ENCODE data around the gene APBA2.

DNA sequence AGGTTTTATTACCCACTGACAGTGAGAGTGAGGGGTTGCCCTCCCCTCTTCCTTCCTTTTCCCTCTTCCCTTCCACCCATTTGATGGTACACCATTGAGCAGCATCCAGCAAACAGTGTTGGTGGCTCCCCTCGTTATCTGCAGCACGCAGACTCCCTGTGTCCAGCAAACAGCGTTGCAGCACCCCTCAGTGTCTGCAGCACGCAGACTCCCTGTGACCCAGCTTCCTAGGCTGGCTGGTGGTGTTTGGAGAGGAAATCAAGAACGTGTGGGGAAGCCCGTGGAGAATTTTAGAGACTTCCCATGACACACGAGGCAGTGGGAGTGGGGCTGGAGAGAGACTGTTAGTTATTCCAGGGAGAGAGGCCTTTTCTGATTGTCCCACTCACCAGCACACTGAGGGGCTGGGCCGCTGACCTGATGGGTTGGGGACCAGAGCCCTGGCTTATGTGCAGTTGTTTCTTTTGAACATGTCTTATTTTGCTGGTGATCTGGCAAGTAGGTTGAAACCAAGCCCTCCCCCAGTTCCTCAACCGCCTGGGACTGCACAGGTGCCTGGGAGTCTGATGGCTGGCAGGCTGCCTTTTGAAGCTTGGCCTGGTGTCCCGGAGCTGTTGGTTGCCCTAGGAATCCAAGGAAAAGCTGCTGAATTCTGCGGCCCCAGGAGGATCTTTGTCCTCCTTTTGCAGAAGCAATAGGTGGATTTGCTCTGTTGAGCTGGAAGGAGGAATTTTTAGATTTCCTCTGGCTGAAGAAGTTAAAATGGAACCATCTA is 19.0 kb downstream of the APBA2 start:
- TF ChIP-seq, protein P1, sequence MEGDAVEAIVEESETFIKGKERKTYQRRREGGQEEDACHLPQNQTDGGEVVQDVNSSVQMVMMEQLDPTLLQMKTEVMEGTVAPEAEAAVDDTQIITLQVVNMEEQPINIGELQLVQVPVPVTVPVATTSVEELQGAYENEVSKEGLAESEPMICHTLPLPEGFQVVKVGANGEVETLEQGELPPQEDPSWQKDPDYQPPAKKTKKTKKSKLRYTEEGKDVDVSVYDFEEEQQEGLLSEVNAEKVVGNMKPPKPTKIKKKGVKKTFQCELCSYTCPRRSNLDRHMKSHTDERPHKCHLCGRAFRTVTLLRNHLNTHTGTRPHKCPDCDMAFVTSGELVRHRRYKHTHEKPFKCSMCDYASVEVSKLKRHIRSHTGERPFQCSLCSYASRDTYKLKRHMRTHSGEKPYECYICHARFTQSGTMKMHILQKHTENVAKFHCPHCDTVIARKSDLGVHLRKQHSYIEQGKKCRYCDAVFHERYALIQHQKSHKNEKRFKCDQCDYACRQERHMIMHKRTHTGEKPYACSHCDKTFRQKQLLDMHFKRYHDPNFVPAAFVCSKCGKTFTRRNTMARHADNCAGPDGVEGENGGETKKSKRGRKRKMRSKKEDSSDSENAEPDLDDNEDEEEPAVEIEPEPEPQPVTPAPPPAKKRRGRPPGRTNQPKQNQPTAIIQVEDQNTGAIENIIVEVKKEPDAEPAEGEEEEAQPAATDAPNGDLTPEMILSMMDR (IDR thresholded peaks at IDR 0.05) = no peak
- TF ChIP-seq POLR2A (IDR thresholded peaks at IDR 0.05) = no peak
- TF ChIP-seq POLR2AphosphoS5 (IDR thresholded peaks at IDR 0.05) = no peak
- TF ChIP-seq EP300 (IDR thresholded peaks at IDR 0.05) = no peak

All from upper lobe of left lung (tissue), 4 donors.